Left lobe of liver (tissue), 2 donors: ENCODE data around the gene MDM2. TPM values are rescaled to one million over a fixed set of nuclear protein-coding genes. Genes with fewer than 3 reads are reported as not detected.
A peak's percentile ranks its signal among the peaks of the same experiment; 100 is the strongest.

Experiments used
- ATAC-seq: fragments of 200-7000 bp; cut with Tn5 transposase; one replicate; pipeline ENCODE4 v1.9.1; 2020; ENCODE audit warnings: mild to moderate bottlenecking, moderate library complexity
- DNase-seq: peaks from one replicate; pipeline ENCODE4 v3.0.0-alpha.2; 2020; ENCODE audit warnings: low spot score
- total RNA-seq: library from RNA; stranded (reverse); gene quantifications from one replicate; pipeline ENCODE4 v1.2.1, GENCODE V29; 2021
- donor health status: DM: no; HTN: no; CAD: no; lungs with moderate emphysema.
- donor health status: DM: no; HTN: yes; CAD: no.

MDM2 gene
- total RNA-seq, result 49.2 TPM

DNA sequence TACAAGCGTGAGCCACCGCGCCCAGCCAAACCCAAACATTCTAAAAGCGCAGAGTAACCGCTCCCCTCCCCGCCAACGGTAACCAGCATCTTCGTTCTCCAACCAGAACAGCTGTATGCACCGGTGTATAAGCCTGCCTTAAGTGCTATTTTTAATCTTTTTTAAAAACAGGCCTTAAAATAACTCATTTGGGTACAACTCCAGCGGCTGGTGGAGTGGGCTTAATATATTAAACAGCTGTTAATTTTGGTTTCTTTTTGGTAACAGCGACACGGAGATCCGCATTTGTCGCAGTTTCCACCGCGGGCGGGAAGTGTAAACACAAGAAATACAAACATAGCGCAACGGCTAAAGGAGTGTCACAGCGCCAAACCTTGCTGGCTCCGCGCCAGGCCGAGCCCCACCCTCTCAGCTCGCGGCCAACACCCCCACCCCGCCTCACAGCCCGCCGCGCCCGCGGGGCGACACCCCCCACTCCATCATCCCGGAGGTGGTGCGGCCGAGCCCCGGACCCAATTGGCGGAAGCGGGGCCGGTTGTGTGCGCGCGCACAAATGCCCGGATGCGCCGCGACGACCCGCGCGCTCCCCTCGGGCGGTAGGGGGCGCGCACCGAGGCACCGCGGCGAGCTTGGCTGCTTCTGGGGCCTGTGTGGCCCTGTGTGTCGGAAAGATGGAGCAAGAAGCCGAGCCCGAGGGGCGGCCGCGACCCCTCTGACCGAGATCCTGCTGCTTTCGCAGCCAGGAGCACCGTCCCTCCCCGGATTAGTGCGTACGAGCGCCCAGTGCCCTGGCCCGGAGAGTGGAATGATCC is at the start of gene MDM2:
Gene MDM2 (plus strand): TSS at position 602 of the 812 bp plus-strand sequence. CDS start 301 bp downstream, outside the sequence.
- peak; percentile 85 for ATAC-seq

DNA sequence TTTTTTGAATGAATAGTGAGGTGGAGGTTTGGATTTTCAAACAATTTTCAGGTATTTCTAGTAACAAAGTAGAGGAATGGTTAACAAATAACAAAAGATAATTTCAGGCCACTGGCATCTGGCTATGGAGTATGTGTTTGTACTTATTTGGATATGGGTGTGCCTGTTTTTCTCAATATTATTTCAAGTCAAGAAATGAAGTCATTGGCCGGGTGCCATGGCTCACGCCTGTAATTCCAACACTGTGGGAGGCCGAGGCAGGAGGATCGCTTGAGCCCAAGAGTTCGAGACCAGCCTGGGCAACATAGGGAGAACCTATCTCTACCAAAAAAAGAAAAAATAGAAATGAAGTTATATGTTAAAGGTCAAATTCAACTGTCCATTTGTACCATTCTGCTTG is 48.1 kb upstream of the MDM2 start:
- DNase-seq (no peak), ATAC-seq (no peak)

More for the DNA sequence above, at the start of gene MDM2:
- DNase-seq, result peak; percentile 98

DNA sequence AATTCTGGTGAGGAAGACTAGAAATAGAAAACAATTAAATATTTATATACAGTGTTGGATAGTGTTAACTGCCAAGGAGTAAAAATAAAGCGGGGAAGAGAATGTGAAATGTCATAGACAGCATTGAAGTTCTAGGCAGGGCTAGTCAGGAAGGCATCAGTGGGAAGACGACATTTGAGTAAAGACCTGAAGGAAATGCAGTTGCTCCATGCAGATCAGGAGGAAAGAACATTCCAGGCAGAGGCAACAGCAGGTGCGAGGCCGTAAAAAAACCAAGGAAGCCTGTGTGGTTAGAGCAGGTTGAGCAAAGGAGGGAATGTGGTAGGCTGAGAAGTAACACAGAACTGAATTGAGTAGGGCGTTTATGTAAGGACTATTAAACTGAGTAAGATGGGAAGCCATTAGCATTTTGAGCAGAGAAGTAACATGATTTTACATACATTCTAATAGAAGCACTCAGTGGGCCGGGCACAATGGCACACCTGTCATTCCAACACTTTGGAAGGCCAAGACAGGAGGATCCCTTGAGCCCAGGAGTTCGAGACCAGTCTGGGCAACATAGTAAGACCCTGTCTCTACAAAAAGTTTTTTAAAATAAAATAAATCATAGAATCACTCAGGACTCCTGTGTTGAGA is 47.1 kb upstream of the MDM2 start:
- no peak for ATAC-seq
- no peak for DNase-seq

GRCh38 chr12:68761442-68761812 is 46.5 kb upstream of the MDM2 start:
- DNase-seq (no peak), ATAC-seq (peak; percentile 86)

DNA sequence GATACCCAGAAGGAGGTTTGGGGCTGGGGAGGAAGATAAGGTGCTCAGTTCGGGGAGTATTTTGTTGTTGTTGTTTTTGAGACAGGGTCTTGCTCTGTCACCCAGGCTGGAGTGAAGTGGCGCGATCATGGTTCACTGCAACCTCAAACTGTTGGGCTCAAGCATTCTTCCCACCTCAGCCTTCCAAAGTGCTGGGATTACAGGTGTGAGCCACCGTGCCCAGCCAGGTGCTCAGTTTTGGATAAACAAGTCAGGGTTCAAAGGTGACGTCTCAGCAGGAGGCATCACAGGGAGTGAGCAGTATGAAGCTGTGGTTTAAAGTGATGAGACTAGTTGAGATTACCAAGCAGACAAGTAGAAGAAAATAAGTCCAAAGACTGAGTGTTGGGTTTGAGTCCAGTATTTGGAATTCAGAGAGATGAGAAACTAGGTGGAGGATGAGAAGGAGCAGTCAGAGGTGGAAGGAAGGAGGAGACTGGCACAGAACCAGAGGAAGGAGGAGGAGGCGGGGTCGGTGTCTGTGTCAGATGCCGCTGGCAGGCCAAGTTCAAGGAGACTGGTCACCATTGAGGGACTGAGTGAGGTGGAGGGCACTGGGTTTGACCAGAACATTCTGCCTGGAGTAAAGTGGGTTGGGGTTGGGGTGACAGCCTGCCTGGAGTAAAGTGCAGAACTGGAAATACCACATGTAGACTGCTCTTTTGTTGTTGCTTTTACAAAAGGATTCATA is 45.9 kb upstream of the MDM2 start:
- ATAC-seq, result peak; percentile 51
- DNase-seq, result no peak

GRCh38 chr12:68762691-68763090 is 45.3 kb upstream of the MDM2 start:
- no peak for ATAC-seq
- DNase-seq, result no peak

DNA sequence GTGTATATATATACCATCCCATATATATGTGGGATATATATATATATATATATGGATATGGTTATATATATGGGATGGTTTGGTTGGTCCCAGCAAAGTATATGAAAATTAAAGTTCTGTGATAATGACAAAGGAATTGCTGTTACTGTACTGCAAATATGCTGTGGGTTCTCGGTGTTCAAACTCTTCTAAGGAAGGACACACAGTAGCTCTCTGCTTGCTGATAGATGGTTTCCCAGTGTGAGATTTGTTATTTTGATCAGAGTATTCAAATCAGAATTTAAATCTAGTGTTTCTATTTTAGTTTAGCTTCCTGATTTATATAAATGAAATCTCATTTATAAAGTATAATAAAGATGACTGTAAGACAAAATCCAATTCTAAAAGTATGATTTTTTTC is 42.3 kb upstream of the MDM2 start:
- no peak for DNase-seq
- ATAC-seq, result no peak

DNA sequence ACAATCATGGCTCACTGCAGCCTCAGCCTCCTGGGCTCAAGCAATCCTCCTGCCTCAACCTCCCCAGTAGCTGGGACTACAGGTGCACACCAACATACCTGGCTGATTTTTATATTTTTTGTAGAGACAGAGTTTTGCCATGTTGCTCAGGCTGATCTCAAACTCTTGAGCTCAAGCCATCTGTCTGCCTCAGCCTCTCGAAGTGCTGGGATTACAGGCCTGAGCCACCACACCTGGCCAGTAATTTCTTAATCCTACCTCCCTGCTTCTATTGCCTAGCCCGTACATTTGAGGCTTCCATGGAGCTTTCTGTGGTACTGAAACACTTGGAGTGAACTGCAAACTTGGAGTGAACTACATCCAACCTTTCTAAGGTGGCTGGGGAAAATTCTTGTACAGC is 41.3 kb upstream of the MDM2 start:
- ATAC-seq, result no peak
- no peak for DNase-seq

DNA sequence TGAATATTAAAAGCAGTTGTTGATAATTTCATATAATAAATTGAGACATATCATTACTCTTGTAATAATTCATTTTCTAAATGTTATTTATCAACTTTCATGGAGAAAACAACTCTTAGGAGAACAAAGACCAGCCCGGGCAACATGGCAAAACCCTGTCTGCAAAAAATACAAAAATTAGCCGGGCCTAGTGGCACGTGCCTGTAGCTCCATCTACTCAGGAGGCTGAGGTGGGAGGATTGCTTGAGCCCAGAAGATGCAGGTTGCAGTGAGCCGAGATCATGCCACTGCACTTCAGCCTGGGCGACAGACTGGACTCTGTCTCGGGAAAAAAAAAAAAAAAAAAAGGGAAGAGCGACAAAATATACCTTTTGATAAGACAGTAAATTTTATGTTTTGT is 40.8 kb upstream of the MDM2 start:
- no peak for DNase-seq
- no peak for ATAC-seq

DNA sequence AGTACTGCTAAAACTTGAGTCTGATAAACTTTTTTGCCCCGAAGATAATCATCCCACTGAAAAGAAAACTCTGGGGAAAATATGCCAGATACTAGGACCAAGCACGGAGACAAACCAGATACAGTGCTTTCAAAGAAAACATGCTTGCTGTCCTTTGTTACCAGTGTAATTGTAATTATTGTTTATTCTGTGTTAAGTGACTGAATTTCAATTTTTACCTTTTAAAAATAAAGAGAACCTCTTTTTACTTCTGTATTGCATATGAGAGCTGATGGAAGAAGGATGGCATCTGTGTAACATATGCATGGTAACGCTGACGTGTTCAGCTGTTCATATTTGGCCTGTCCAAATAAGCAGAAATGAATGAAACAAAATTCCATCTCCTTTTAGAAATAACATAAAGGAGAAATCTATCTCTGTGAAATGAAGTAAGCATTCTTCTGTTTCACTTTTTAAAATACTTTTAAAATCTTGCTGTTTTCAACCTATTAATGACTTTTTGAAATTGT is 39.5 kb upstream of the MDM2 start:
- ATAC-seq (no peak), DNase-seq (no peak)

GRCh38 chr12:68769941-68770340 is 38.0 kb upstream of the MDM2 start:
- ATAC-seq (no peak), DNase-seq (no peak)

DNA sequence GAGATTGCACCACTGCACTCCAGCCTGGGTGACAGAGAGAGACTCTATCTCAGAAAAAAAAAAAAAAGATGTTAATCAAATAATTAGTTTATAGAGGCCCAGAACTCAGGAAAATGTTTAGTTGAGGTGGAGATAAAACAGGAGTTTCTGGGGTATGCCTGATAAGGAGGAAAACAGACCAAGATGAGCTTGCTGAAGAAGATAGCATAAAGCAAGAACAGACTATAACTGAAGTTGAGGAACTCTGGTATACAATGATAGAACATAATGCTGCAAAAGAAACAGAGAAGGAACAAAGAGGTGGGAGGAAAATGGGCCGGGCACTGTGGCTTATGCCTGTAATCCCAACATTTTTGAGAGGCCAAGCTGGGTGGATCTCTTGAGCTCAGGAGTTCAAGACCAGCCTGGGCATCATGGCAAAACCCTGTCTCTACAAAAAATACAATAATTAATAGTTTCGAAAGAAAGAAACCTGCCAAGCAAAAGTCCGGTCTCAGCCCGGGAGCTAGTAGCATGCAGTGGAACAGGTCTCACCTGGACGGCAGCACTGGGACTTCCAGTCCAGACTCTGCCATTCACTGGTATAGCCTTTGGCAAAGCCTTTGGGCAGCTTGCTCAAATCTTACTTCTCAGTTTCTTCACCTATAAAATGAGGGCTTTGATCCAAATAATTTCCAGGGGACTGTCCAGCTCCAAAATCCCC is 36.6 kb upstream of the MDM2 start:
- ATAC-seq (no peak), DNase-seq (no peak)

- no peak for ATAC-seq
Observed at GRCh38 chr12:68772714-68773113, 35.3 kb upstream of the MDM2 start.

DNA sequence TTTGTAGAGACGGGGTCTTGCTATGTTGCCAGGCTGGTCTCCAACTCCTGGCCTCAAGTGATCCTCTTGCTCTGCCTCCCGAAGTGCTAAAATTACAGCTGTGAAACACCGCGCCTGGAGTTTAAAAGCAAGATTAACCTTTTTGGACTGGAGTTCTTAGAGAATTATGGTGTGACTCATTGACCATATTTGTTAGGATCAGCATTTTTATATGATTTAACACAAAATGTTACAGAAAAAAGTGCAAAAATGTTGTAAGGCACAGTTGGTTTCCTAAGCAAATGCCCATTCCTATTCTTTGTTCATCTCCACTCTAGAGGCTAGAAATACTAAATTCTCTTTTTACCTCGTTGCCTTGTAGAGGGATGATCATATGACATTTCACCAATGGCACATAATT is 34.4 kb upstream of the MDM2 start:
- ATAC-seq (no peak), DNase-seq (no peak)

More at GRCh38 chr12:68772714-68773113, 35.3 kb upstream of the MDM2 start:
- DNase-seq, result no peak

- DNase-seq (no peak), ATAC-seq (no peak)
Observed at GRCh38 chr12:68775121-68775630, 32.8 kb upstream of the MDM2 start.

DNA sequence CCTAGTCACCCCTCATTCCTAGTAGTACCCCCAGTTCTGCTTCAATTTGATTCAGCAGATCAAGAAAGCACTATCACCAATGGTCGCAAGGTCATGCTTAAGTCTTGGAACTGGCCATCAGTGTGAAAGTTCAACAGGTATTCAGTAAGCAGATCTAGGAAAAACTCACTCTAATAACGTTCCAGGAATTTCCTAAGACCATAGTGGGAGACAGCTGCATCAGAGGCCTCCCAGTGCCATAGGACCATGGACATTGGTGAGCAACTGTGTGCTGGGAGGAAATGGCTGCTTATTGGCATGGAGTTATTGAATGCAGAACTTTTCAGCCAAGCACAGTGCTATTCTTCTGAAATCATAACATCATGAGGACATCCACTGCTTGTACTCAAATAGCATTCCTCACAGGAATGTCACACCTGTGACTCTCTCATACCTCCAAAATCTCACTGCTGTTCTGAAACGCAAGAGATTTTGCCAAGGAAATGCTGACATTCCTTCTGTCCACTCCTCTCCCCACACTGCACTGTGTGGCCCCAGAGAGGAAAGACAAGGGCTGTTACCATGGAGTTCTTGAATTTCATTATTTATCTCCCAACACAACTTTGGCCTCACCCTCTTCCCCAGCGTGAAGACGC is 30.9 kb upstream of the MDM2 start:
- ATAC-seq (no peak), DNase-seq (no peak)

DNA sequence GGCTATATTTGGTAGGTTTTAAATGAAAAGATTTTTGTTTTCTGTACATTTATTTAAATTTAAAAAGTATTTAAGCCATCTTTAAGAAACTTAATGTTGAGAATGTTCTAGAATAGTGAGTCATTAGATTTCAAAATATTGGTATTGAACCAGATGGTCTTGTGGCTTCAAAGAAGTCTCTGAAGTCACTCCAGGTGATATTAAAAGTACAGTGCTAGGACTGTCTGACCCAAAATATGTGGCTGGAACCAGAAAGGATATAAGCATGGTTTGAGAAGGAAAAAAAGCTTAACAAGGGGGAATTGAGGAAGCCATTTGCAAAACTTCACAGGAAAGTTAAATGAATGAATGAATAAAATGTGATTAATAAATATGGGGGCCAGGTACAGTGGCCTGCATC is 28.7 kb upstream of the MDM2 start:
- no peak for DNase-seq
- ATAC-seq, result no peak

GRCh38 chr12:68780731-68781130 is 27.2 kb upstream of the MDM2 start:
- ATAC-seq, result no peak
- DNase-seq, result no peak

- ATAC-seq (no peak), DNase-seq (no peak)
Observed at GRCh38 chr12:68781728-68782127, 26.2 kb upstream of the MDM2 start.

DNA sequence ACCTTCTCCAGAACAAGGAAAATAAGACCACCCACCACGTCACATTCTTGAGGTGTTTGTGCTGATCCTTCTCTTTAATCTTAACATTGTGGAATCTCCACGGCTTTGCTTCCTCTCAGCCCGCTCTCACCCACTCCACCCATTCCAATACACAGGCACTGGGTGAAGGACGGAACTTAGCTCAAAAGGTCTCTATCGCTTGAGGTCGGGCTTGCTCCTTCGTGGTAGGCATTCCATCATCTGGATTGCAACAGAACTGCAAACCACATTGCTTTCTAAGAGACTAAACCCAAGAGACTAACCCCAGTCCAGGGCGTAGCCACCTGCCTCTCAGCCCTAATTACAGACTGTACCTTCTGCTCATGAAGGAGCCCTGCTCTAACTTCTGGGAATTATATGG is 24.0 kb upstream of the MDM2 start:
- DNase-seq, result no peak
- no peak for ATAC-seq
